Measurements from ENCODE around the gene CTAG1A.
"Not testable (repeated sequence)": the region's sequence is repeated elsewhere in the genome, so short reads cannot be mapped to it uniquely, and the experiment has no call there.

- TF ChIP-seq CTCF (IDR thresholded peaks at IDR 0.05); EZH2 (IDR thresholded peaks at IDR 0.05; ENCODE audit: borderline replicate concordance, insufficient read depth, low read depth, low read length, poor library complexity, severe bottlenecking): not testable (repeated sequence)
Measured at GRCh38 chrX:154628960-154629359, 44.0 kb downstream of the CTAG1A start.

Measured in B cell (primary cell).